Stimulated activated CD4-positive, alpha-beta T cell treated with anti-CD3 and anti-CD28 coated beads, Interleukin-2, amount 100 ng/mL, for 48 hours (primary cell): ENCODE measurements around the gene SEC31B.

Source experiments
- DNase-seq, 2 donors: peaks; one replicate each; pipeline ENCODE4 v3.0.0-alpha.2; 2020

SEC31B gene

GRCh38 chr10:100528921-100529474 lies 9.3 kb upstream of the SEC31B start:
- no peak for DNase-seq

DNA sequence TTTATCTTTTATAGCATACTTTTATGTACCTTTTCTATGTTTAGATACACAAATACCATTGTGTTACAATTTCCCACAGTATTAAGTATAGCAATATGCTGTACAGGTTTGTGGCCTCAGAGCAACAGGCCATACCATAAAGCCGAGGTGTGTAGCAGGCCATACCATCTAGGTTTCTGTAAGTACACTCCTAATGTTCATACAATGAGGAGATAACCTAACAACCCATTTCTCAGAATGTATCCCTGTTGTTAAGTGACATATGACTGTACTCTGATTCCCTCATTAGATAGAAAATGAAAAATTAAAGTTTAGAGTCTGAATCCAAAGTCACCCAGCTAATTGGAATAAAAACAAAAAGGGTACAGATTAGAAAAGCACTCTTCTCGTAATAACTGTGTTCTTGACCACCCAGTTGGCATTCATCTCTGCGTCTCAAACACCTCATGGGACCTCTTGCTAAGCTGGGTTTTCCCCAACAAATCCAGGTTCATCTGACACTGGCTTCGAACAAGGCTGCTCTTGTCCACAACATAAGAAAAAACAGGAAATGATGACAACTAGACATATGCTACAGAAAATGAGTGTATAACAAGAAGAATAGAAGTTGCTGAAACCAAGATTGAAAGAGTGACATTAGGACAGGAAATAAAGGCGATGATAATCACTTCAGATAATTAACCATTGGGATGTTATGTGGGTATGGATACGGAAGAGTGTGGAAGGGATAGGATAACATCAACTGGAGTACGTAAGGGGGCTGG lies 8.6 kb upstream of the SEC31B start:
- DNase-seq, result no peak

- DNase-seq, result no peak
These were observed 5.0 kb upstream of the SEC31B start for GRCh38 chr10:100524638-100525037.

DNA sequence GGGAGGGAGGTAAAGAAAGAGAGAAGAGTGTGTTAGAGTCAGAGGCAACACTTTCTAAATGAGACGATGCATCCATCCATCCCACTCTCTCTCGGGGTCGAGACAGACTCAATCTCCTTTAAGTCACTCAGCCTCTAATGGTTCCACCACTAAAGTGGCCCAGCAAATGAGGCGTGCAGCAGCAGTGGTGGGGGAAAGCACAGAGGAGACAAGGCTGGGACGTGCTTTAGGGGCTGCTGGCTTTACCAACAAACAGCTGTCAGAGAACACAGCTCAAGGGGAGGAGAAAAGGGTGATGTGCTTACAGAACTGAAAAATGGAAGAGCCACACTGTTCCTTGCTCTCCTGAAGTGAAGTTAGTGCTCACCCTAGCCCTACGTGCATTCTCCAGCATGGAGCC lies 4.5 kb upstream of the SEC31B start:
- no peak for DNase-seq

GRCh38 chr10:100522945-100523344 lies 3.3 kb upstream of the SEC31B start:
- DNase-seq, result no peak

- no peak for DNase-seq
These were observed 2.6 kb upstream of the SEC31B start for GRCh38 chr10:100522107-100522801.

DNA sequence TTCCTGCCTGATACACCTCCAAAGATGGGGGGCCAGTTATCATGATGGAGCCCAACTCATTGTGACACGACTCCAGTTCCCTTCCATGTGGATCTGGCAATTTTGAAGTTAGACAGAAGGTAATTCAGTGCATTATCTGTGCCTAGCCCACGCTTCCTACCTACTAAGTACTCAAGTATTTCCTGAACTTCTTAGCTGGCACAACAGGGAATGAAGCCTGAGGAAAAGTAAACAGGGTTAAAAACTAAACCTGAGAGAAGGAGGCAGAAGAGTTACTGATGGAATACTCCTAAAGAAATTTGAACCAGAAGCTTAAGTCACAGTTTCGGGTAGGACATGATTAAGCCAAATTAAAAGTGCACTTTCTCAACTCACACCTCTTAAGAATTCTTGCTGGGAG lies 1.1 kb upstream of the SEC31B start:
- DNase-seq, result no peak

DNA sequence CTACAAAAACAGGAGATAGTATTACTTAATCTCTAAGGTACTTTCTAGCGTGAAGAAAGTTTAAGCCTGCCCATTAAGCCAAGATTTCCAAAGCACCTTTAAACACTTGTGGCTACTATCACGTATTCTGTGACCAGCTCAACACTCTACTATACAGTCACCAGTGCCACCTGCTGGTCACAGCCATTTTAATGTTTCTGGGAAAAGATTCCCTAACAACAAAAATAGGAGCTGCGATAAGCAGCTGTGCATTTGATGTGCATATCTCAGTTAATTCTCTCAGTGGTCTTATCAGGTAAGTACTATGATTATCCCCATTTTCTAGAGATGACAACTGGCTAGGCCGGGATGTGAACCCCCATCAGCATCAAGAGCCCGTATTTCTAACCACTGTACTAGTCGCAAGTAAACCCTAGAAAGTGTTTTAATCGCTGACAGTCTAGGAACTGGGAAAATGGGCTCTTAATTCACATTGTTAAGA lies 860 bp downstream of the SEC31B start:
- DNase-seq, result peak; percentile 62 to 64

- DNase-seq, result no peak
These were observed 2.8 kb downstream of the SEC31B start for GRCh38 chr10:100516847-100517246.

- no peak for DNase-seq
These were observed 4.0 kb downstream of the SEC31B start for GRCh38 chr10:100515612-100516011.

- DNase-seq, result peak in 1 of 2 donors; percentile 44
These were observed 8.9 kb downstream of the SEC31B start for GRCh38 chr10:100510533-100511308.

GRCh38 chr10:100509241-100509840 lies 10.3 kb downstream of the SEC31B start:
- peak; percentile 24 to 48 for DNase-seq

- peak; percentile 30 to 31 for DNase-seq
These were observed 10.9 kb downstream of the SEC31B start for GRCh38 chr10:100508691-100509150.

DNA sequence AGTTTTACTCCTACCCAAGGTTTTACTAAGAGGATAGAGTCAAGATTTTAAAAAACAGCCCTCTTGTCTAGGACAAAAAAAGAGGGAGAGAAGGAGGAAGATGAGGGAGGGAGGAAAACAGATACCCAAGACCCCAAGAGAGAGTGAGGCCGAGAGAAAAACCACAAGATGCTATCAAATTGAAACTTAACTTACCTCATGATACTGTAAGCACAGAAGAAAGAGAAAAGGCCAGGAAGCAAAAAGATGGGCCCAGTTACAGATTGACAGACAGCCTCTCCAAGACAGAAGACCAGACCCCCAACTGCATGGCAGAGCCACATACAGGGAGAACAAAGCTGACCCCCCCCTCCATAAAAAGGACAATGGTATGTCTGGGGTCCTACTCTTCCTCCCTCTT lies 11.4 kb downstream of the SEC31B start:
- DNase-seq, result no peak

GRCh38 chr10:100507357-100507732 lies 12.3 kb downstream of the SEC31B start:
- no peak for DNase-seq

DNA sequence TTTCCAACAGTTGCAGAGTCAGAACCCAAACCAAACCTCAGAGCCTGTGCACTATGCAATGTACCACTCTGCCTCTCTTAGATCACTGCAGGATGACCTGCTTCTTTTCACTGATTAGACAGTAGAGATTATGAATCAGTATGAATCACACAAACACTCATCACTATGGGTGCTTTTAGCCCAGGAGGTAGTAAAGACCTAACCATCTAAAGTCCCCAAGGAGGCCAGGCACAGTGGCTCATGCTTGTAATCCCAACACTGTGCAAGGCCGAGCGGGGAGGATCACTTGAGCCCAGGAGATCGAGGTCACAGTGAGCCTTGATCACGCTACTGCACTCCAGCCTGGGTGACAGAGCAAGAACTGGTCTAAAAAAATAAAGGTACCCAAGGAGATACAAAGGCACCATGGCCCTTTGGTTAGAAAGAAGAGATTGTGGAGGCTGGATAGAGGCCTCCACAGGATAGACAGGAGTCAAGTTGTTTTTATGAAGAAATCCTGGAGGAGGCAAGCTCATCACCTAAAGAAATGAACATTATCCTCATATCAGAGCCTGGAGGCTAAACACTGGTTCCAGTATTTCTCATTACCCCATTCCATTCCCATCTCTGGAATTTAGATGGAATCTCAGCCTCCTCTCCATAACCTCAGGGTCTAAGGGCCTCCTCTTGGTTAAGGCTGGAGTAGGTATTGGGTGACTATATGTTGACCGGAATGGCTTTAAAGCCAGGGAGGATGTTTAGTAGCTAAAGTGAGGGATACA lies 12.9 kb downstream of the SEC31B start:
- no peak for DNase-seq

DNA sequence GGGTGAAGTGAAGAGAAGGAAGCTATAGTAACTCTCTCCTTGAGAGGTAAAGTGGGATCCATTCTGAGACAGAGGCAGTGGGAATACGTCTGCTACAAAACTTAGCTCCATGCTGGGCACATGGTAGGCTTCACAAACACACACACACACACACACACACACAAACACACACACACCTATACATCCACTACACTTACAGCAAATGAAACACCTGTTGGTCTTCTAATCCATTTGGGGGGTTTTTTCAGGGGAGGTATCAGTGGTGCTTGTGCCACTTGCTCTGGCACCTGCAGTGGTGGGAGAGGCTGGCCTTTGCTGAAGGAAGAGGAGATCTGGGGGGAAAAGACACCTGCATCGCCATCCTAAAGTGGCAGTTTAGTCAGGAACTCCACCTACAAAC lies 14.5 kb downstream of the SEC31B start:
- no peak for DNase-seq

- no peak for DNase-seq
These were observed 15.6 kb downstream of the SEC31B start for GRCh38 chr10:100504096-100504495.

- DNase-seq, result no peak
These were observed 16.7 kb downstream of the SEC31B start for GRCh38 chr10:100502926-100503494.

DNA sequence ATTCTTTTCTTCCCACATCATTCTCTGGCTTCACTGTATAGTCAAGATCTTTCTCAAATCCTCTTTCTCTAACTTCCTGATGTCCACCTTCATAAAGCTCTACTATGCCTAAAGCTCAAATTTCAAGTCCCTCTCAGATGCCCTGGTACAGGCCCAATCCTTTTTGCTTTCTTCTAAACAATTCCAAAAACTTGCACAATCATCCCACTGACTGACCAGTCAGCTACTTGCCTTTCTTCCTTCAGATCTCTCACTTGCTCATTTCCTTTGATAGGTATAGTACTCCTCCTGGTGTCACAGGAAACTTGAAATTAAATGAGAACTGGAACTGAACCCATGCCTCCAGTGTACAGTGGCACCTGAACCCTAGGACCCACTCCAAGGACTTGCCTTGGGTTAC lies 18.2 kb downstream of the SEC31B start:
- no peak for DNase-seq

DNA sequence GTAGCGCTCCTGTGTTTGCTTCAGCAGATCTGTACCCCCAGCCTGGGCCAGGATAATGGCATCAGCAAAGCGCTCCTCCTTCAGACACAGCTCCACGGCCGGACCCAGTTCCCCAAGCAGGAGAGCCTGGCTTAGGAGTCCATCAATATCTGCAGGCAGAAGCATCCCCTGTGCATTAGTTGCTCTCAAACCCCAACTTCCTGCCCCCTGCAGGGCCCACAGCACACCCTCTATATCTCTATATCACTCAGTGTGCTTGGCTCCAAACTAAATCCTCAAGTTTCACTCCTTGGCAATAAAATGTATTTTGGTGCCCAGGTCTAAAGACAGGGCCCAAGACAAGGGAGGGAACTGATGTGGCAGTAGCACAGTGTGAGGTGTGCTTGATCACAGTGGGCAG lies 21.6 kb downstream of the SEC31B start:
- no peak for DNase-seq

DNA sequence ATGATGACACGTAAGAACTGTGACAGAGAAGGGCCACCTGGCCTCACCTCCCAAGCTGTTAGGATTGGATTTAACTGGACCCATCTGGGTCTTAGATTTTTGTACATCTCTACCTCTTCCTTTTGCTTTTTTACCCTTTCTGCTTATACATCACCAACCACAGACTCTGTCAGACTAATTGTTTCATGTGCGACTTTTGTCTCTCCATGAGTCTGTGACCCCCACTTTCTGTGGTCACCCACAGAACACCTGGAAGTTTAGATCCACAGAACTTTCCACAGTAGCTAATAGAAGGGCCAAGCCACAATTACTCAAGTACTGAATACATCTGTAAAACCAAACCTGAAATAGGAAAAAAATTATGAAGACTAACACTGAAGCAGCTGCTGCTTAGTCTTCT lies 23.1 kb downstream of the SEC31B start:
- DNase-seq, result no peak
